OCI-LY7 (cell line): ENCODE measurements around the gene PIH1D2. TPM values are rescaled to one million over a fixed set of nuclear protein-coding genes. Genes with fewer than 3 reads are reported as not detected.

Experiments used
- BruUV-seq: library from RNA; stranded (reverse); fragments of 400-500 nt; replicated peaks from 2 replicates; lab custom pipeline; 2021; lab: Mats Ljungman, UMichigan
- CTCF ChIA-PET: fragments of 300-600 bp; sonication (Branson Sonifier 250); formaldehyde crosslinking; loops from one replicate; lab custom pipeline; 2022; ENCODE audit warnings: antibody characterized with exemption; ENCODE audit not compliant: unreplicated experiment; lab: Charles Lee
- POLR2A ChIA-PET: fragments of 300-600 bp; sonication (Branson Sonifier 250); formaldehyde crosslinking; loops from one replicate; lab custom pipeline; 2022; ENCODE audit warnings: antibody characterized with exemption; lab: Charles Lee
- DNase-seq: peaks from one replicate; pipeline ENCODE4 v3.0.0-alpha.2; 2015; ENCODE audit warnings: low spot score
- H2AFZ ChIP-seq: fragments of 200-600 bp; sonication (generic), shearing (Covaris generic); 2 replicates; pipeline ENCODE4 v1.6.1; 2014; ENCODE audit warnings: mild to moderate bottlenecking, antibody characterized with exemption, low read length, moderate library complexity
- H3K27ac ChIP-seq: fragments of 200-600 bp; sonication (generic); 2 replicates; pipeline ENCODE4 v1.5.1; 2014; ENCODE audit warnings: mixed run types, low read depth, mild to moderate bottlenecking, moderate library complexity, low read length, inconsistent platforms; ENCODE audit not compliant: poor library complexity, severe bottlenecking
- H3K36me3 ChIP-seq: fragments of 200-600 bp; sonication (generic); 2 replicates; pipeline ENCODE4 v1.6.1; 2014; ENCODE audit warnings: mild to moderate bottlenecking, antibody characterized with exemption, low read length, moderate library complexity, mixed read lengths; ENCODE audit not compliant: insufficient read depth
- H3K4me1 ChIP-seq: fragments of 200-600 bp; sonication (generic); 2 replicates; pipeline ENCODE4 v1.5.1; 2014; ENCODE audit warnings: mild to moderate bottlenecking, low read length; ENCODE audit not compliant: insufficient read depth, poor library complexity, severe bottlenecking
- H3K4me2 ChIP-seq: fragments of 200-600 bp; sonication (generic); 2 replicates; pipeline ENCODE4 v1.6.1; 2014; ENCODE audit warnings: mild to moderate bottlenecking, low read length
- H3K4me3 ChIP-seq: fragments of 200-600 bp; sonication (generic); 2 replicates; pipeline ENCODE4 v1.5.1; 2014; ENCODE audit warnings: mild to moderate bottlenecking, low read depth, low read length; ENCODE audit not compliant: poor library complexity, severe bottlenecking
- H3K79me2 ChIP-seq: fragments of 200-600 bp; sonication (generic); 2 replicates; pipeline ENCODE4 v1.6.1; 2016; ENCODE audit warnings: low read depth, mild to moderate bottlenecking, low read length, moderate library complexity, mixed read lengths; ENCODE audit not compliant: insufficient read depth
- H3K9me2 ChIP-seq: fragments of 200-600 bp; sonication (generic); 2 replicates; pipeline ENCODE4 v1.6.1; 2016; ENCODE audit warnings: mild to moderate bottlenecking, low read length, mixed read lengths; ENCODE audit not compliant: insufficient read depth
- H3K9me3 ChIP-seq: fragments of 200-600 bp; sonication (generic); 2 replicates; pipeline ENCODE4 v1.6.1; 2014; ENCODE audit warnings: mild to moderate bottlenecking, mixed run types, low read length, mixed read lengths
- H4K20me1 ChIP-seq: fragments of 200-600 bp; sonication (generic); 2 replicates; pipeline ENCODE4 v1.6.1; 2014; ENCODE audit warnings: mild to moderate bottlenecking, antibody characterized with exemption, low read length, moderate library complexity, mixed read lengths; ENCODE audit not compliant: insufficient read depth
- CTCF ChIP-seq: fragments of 200-600 bp; sonication (generic); conservative IDR thresholded peaks from 2 replicates; pipeline ENCODE4 v1.5.1; 2014; ENCODE audit warnings: mild to moderate bottlenecking, antibody characterized with exemption, low read length, moderate library complexity, mixed read lengths
- EZH2phosphoT487 ChIP-seq: fragments of 200-600 bp; sonication (generic); IDR thresholded peaks from 2 replicates; pipeline ENCODE4 v1.6.1; 2018; ENCODE audit warnings: low read depth, borderline replicate concordance, mild to moderate bottlenecking, mixed run types, antibody characterized with exemption, low read length, moderate library complexity, mixed read lengths
- intact Hi-C: fragments of 100-400 bp; cut with micrococcal nuclease; formaldehyde crosslinking; loops from one replicate; pipeline ENCODE4 v1.10.0; 2022; ENCODE audit not compliant: unreplicated experiment
- total RNA-seq, 2 experiments: library from RNA; depleted of rRNA in 1 of 2; stranded (reverse); fragments of >200 nt in 1 of 2; shearing (Covaris generic) in 1 of 2; gene quantifications; 2 replicates each; pipeline ENCODE4 v1.2.3, GENCODE V29; 2014 to 2022

PIH1D2 gene
- total RNA-seq, 2 experiments from 2014 or later = 1.3 to 2.6 TPM

- TF ChIP-seq CTCF (no peak), EZH2phosphoT487 (no peak)
- H4K20me1 ChIP-seq = no peaks in the 10 kb centered on the region
- no TSS peak for BruUV-seq
- DNase-seq = no peak
- H3K79me2 ChIP-seq = no peaks in the 10 kb centered on the region
- H2AFZ ChIP-seq = no peak overlapping the region
- no peak overlapping the region for H3K27ac ChIP-seq
- intact Hi-C loops = no loop called here
- H3K4me2 ChIP-seq = no peak overlapping the region
- no peak overlapping the region for H3K4me3 ChIP-seq
- H3K4me1 ChIP-seq = no peaks in the 10 kb centered on the region
- H3K9me2 ChIP-seq = no peaks in the 10 kb centered on the region
- CTCF ChIA-PET = interaction anchor here (0.6 to 0.8 kb wide), 2 partner anchors 58 to 105 kb away, joined by 3 read pairs; no protein-coding TSS in a partner anchor
- 0 out of 2 replicates have a peak, but pooled peaks cover 7% of the 10 kb centered on the region for H3K9me3 ChIP-seq
- no peaks in the 10 kb centered on the region for H3K36me3 ChIP-seq
- POLR2A ChIA-PET = interaction anchor here (0.6 to 1.3 kb wide), 4 partner anchors 12 to 168 kb away, joined by 3 to 4 read pairs (median 3); no protein-coding TSS in a partner anchor
These were observed 40.6 kb upstream of the PIH1D2 start for GRCh38 chr11:112114460-112114859.

- intact Hi-C loops = loop anchor here (2.0 kb wide), 1 partner anchor 167 kb away; no protein-coding TSS in a partner anchor
- TF ChIP-seq EZH2phosphoT487 = no peak
- peak; percentile 84 for TF ChIP-seq CTCF
- no TSS peak for BruUV-seq
- Histone ChIP-seq H3K79me2 (no peaks in the 10 kb centered on the region), H4K20me1 (no peaks in the 10 kb centered on the region), H3K9me3 (0 out of 2 replicates have a peak, but pooled peaks cover 7% of the 10 kb centered on the region), H3K4me3 (no peak overlapping the region), H3K27ac (no peak overlapping the region), H3K4me1 (no peaks in the 10 kb centered on the region), H2AFZ (peak overlapping the region; percentile 7; the same call in 1 of the 2 replicates), H3K36me3 (no peaks in the 10 kb centered on the region), H3K4me2 (no peak overlapping the region), H3K9me2 (no peaks in the 10 kb centered on the region)
- ChIA-PET POLR2A (interaction anchor here (0.6 to 1.4 kb wide), 5 partner anchors 13 to 181 kb away, joined by 3 to 4 read pairs (median 3); no protein-coding TSS in a partner anchor), CTCF (interaction anchor here (0.5 to 1.8 kb wide), 3 partner anchors 8 to 167 kb away, joined by 3 to 5 read pairs (median 5); no protein-coding TSS in a partner anchor)
- peak; percentile 67 for DNase-seq
These were observed 40.0 kb upstream of the PIH1D2 start for GRCh38 chr11:112113539-112114457.
